Muscle layer of colon (tissue), 2 donors: ENCODE measurements around the gene HNRNPUL1.

ENCODE experiments used
- H3K27ac ChIP-seq: one replicate; pipeline ENCODE4 v1.7.0; 2013; ENCODE audit warnings: low read depth, mild to moderate bottlenecking, low read length, moderate library complexity
- H3K27me3 ChIP-seq, 2 donors: one replicate each; pipeline ENCODE4 v1.7.0; 2013; ENCODE audit warnings: low read length in 2 of 2, mild to moderate bottlenecking in 2 of 2; ENCODE audit not compliant: insufficient read depth in 2 of 2, control insufficient read depth in 1 of 2
- H3K36me3 ChIP-seq: one replicate; pipeline ENCODE4 v1.7.0; 2013; ENCODE audit warnings: mild to moderate bottlenecking, low read length; ENCODE audit not compliant: insufficient read depth
- H3K4me1 ChIP-seq: one replicate; pipeline ENCODE4 v1.7.0; 2013; ENCODE audit warnings: mild to moderate bottlenecking, low read length; ENCODE audit not compliant: insufficient read depth
- H3K4me3 ChIP-seq, 2 donors: one replicate each; pipeline ENCODE4 v1.7.0; 2013; ENCODE audit warnings: low read length in 2 of 2, low read depth in 1 of 2, mild to moderate bottlenecking in 1 of 2, moderate library complexity in 1 of 2
- H3K9ac ChIP-seq: one replicate; pipeline ENCODE4 v1.7.0; 2013; ENCODE audit warnings: low read length
- H3K9me3 ChIP-seq: one replicate; pipeline ENCODE4 v1.7.0; 2013; ENCODE audit warnings: mild to moderate bottlenecking, low read length
- donor health status: abdominal sarcoma.
- donor health status: Adenocarcinoma of cecum.

Gene HNRNPUL1

GRCh38 chr19:41316306-41316920 lies 52.2 kb downstream of the HNRNPUL1 start:
- Histone ChIP-seq H3K27ac (no peak overlapping the region), H3K4me1 (peaks cover 5% of the 10 kb centered on the region), H3K9ac (no peak overlapping the region), H3K36me3 (peaks cover 68% of the 10 kb centered on the region), H3K4me3 (no peak overlapping the region), H3K9me3 (no peaks in the 10 kb centered on the region), H3K27me3 (no peaks in the 10 kb centered on the region)

GRCh38 chr19:41318696-41319499 lies 54.7 kb downstream of the HNRNPUL1 start:
- peaks cover 63% of the 10 kb centered on the region for H3K36me3 ChIP-seq
- no peak overlapping the region for H3K27ac ChIP-seq
- H3K27me3 ChIP-seq: no peaks in the 10 kb centered on the region
- peaks cover 25% of the 10 kb centered on the region for H3K4me1 ChIP-seq
- no peaks in the 10 kb centered on the region for H3K9me3 ChIP-seq
- H3K4me3 ChIP-seq: no peak overlapping the region
- H3K9ac ChIP-seq: no peak overlapping the region

- H3K9me3 ChIP-seq: no peaks in the 10 kb centered on the region
- no peak overlapping the region for H3K4me3 ChIP-seq
- no peak overlapping the region for H3K27ac ChIP-seq
- no peaks in the 10 kb centered on the region for H3K27me3 ChIP-seq
- peaks cover 63% of the 10 kb centered on the region for H3K36me3 ChIP-seq
- H3K4me1 ChIP-seq: peaks cover 33% of the 10 kb centered on the region
- no peak overlapping the region for H3K9ac ChIP-seq
Observed at GRCh38 chr19:41319500-41320184, 55.5 kb downstream of the HNRNPUL1 start.

- peaks cover 63% of the 10 kb centered on the region for H3K36me3 ChIP-seq
Observed at GRCh38 chr19:41320185-41320518, 56.0 kb downstream of the HNRNPUL1 start.

GRCh38 chr19:41320568-41320967 lies 56.4 kb downstream of the HNRNPUL1 start:
- no peak overlapping the region for H3K9ac ChIP-seq
- peaks cover 63% of the 10 kb centered on the region for H3K36me3 ChIP-seq
- H3K4me1 ChIP-seq: peaks cover 36% of the 10 kb centered on the region
- H3K9me3 ChIP-seq: no peaks in the 10 kb centered on the region
- H3K27me3 ChIP-seq: no peaks in the 10 kb centered on the region
- no peak overlapping the region for H3K4me3 ChIP-seq
- no peak overlapping the region for H3K27ac ChIP-seq

More at GRCh38 chr19:41320185-41320518, 56.0 kb downstream of the HNRNPUL1 start:
- Histone ChIP-seq H3K27ac (no peak overlapping the region), H3K9me3 (no peaks in the 10 kb centered on the region), H3K4me3 (no peak overlapping the region), H3K27me3 (no peaks in the 10 kb centered on the region), H3K4me1 (peaks cover 36% of the 10 kb centered on the region), H3K9ac (no peak overlapping the region)

- Histone ChIP-seq H3K9me3 (no peaks in the 10 kb centered on the region), H3K9ac (no peak overlapping the region), H3K4me1 (peaks cover 39% of the 10 kb centered on the region), H3K36me3 (peaks cover 58% of the 10 kb centered on the region), H3K27me3 (no peaks in the 10 kb centered on the region), H3K4me3 (no peak overlapping the region), H3K27ac (peak overlapping the region; percentile 24)
Observed at GRCh38 chr19:41321204-41321599, 57.0 kb downstream of the HNRNPUL1 start.

- no peak overlapping the region for H3K27ac ChIP-seq
- no peak overlapping the region for H3K4me3 ChIP-seq
- peaks cover 43% of the 10 kb centered on the region for H3K4me1 ChIP-seq
Observed at GRCh38 chr19:41321600-41322270, 57.6 kb downstream of the HNRNPUL1 start.

GRCh38 chr19:41322451-41322850 lies 58.3 kb downstream of the HNRNPUL1 start:
- Histone ChIP-seq H3K27me3 (no peaks in the 10 kb centered on the region), H3K4me3 (no peak overlapping the region), H3K27ac (no peak overlapping the region), H3K9me3 (no peaks in the 10 kb centered on the region), H3K4me1 (peaks cover 46% of the 10 kb centered on the region), H3K36me3 (peaks cover 46% of the 10 kb centered on the region), H3K9ac (peak overlapping the region; percentile 38)

More at GRCh38 chr19:41321600-41322270, 57.6 kb downstream of the HNRNPUL1 start:
- H3K36me3 ChIP-seq: peaks cover 53% of the 10 kb centered on the region
- H3K27me3 ChIP-seq: no peaks in the 10 kb centered on the region
- H3K9me3 ChIP-seq: no peaks in the 10 kb centered on the region
- H3K9ac ChIP-seq: no peak overlapping the region

- peak overlapping the region; percentile 38 for H3K9ac ChIP-seq
Observed at GRCh38 chr19:41323023-41323422, 58.9 kb downstream of the HNRNPUL1 start.

GRCh38 chr19:41323430-41324125 lies 59.4 kb downstream of the HNRNPUL1 start:
- Histone ChIP-seq H3K4me1 (peaks cover 46% of the 10 kb centered on the region), H3K4me3 (no peak overlapping the region), H3K27me3 (no peaks in the 10 kb centered on the region), H3K9ac (peak overlapping the region; percentile 38), H3K36me3 (peaks cover 37% of the 10 kb centered on the region), H3K9me3 (no peaks in the 10 kb centered on the region), H3K27ac (peak overlapping the region; percentile 48)

More at GRCh38 chr19:41323023-41323422, 58.9 kb downstream of the HNRNPUL1 start:
- Histone ChIP-seq H3K9me3 (no peaks in the 10 kb centered on the region), H3K36me3 (peaks cover 40% of the 10 kb centered on the region), H3K27me3 (no peaks in the 10 kb centered on the region), H3K27ac (peak overlapping the region; percentile 48), H3K4me3 (no peak overlapping the region), H3K4me1 (peaks cover 46% of the 10 kb centered on the region)
